Adipocyte (in vitro differentiated cells): ENCODE data around the gene KPNB1.
A peak's percentile ranks its signal among the peaks of the same experiment; 100 is the strongest.

Source experiments
- DNase-seq: peaks from one replicate; pipeline ENCODE4 v3.0.0-alpha.2; 2015; ENCODE audit warnings: low read depth
- H3K27me3 ChIP-seq: replicated peaks from 2 replicates; pipeline ENCODE4 v1.7.0; 2013; ENCODE audit warnings: mild to moderate bottlenecking, low read length, moderate library complexity; ENCODE audit not compliant: control insufficient read depth, insufficient read depth
- H3K36me3 ChIP-seq: 2 replicates; pipeline ENCODE4 v1.7.0; 2013; ENCODE audit warnings: low read length, mild to moderate bottlenecking, moderate library complexity; ENCODE audit not compliant: control insufficient read depth, insufficient read depth, severe bottlenecking
- H3K4me1 ChIP-seq: 2 replicates; pipeline ENCODE4 v1.7.0; 2013; ENCODE audit warnings: mild to moderate bottlenecking, low read length, moderate library complexity; ENCODE audit not compliant: control insufficient read depth, insufficient read depth
- H3K4me3 ChIP-seq: 2 replicates; pipeline ENCODE4 v1.7.0; 2013; ENCODE audit warnings: mild to moderate bottlenecking, low read length, moderate library complexity
- H3K9ac ChIP-seq: 2 replicates; pipeline ENCODE4 v1.7.0; 2013; ENCODE audit warnings: mild to moderate bottlenecking, low read length, moderate library complexity
- H3K9me3 ChIP-seq: 2 replicates; pipeline ENCODE4 v1.7.0; 2013; ENCODE audit warnings: mild to moderate bottlenecking, low read length, moderate library complexity; ENCODE audit not compliant: control insufficient read depth

KPNB1 gene

GRCh38 chr17:47728214-47728877 lies 78.6 kb downstream of the KPNB1 start:
- Histone ChIP-seq H3K4me1 (no peaks in the 10 kb centered on the region), H3K4me3 (no peak overlapping the region), H3K9ac (no peak overlapping the region), H3K36me3 (no peaks in the 10 kb centered on the region), H3K9me3 (no peaks in the 10 kb centered on the region), H3K27me3 (peaks cover 69% of the 10 kb centered on the region)
- DNase-seq = no peak

GRCh38 chr17:47729476-47729875 lies 79.8 kb downstream of the KPNB1 start:
- Histone ChIP-seq H3K4me3 (no peak overlapping the region), H3K9me3 (no peaks in the 10 kb centered on the region), H3K27me3 (peaks cover 70% of the 10 kb centered on the region), H3K9ac (no peak overlapping the region), H3K36me3 (no peaks in the 10 kb centered on the region), H3K4me1 (no peaks in the 10 kb centered on the region)
- no peak for DNase-seq

GRCh38 chr17:47730681-47731080 lies 81.0 kb downstream of the KPNB1 start:
- Histone ChIP-seq H3K4me3 (no peak overlapping the region), H3K9ac (no peak overlapping the region), H3K27me3 (peaks cover 72% of the 10 kb centered on the region), H3K4me1 (no peaks in the 10 kb centered on the region), H3K36me3 (no peaks in the 10 kb centered on the region), H3K9me3 (no peaks in the 10 kb centered on the region)
- DNase-seq = no peak

- Histone ChIP-seq H3K9ac (no peak overlapping the region), H3K27me3 (peaks cover 69% of the 10 kb centered on the region)
- no peak for DNase-seq
Observed at GRCh38 chr17:47731396-47731795, 81.7 kb downstream of the KPNB1 start.

GRCh38 chr17:47732399-47733046 lies 82.8 kb downstream of the KPNB1 start:
- Histone ChIP-seq H3K4me1 (no peaks in the 10 kb centered on the region), H3K9ac (no peak overlapping the region), H3K36me3 (no peaks in the 10 kb centered on the region), H3K27me3 (peaks cover 68% of the 10 kb centered on the region), H3K4me3 (no peak overlapping the region), H3K9me3 (no peaks in the 10 kb centered on the region)
- DNase-seq = no peak

More at GRCh38 chr17:47731396-47731795, 81.7 kb downstream of the KPNB1 start:
- Histone ChIP-seq H3K36me3 (no peaks in the 10 kb centered on the region), H3K9me3 (no peaks in the 10 kb centered on the region), H3K4me3 (no peak overlapping the region), H3K4me1 (no peaks in the 10 kb centered on the region)

- Histone ChIP-seq H3K36me3 (no peaks in the 10 kb centered on the region), H3K4me3 (peak within 1 kb of the TSS; percentile 27), H3K27me3 (peaks cover 68% of the 10 kb centered on the region), H3K4me1 (no peaks in the 10 kb centered on the region), H3K9ac (no peak within 1 kb of the TSS), H3K9me3 (no peaks in the 10 kb centered on the region)
- DNase-seq = peak; percentile 56
Observed at GRCh38 chr17:47733047-47733673, 83.4 kb downstream of the KPNB1 start, which contains the start of gene TBX21. TSS of gene TBX21 (plus strand) at chr17:47733236. CDS start at chr17:47733455, 219 bp downstream.

GRCh38 chr17:47733674-47734410 lies 84.1 kb downstream of the KPNB1 start:
- Histone ChIP-seq H3K9ac (no peak overlapping the region), H3K4me3 (peak overlapping the region; percentile 27), H3K4me1 (no peaks in the 10 kb centered on the region), H3K9me3 (no peaks in the 10 kb centered on the region), H3K27me3 (peaks cover 68% of the 10 kb centered on the region), H3K36me3 (no peaks in the 10 kb centered on the region)
- peak; percentile 10 for DNase-seq

GRCh38 chr17:47735139-47735464 lies 85.4 kb downstream of the KPNB1 start:
- Histone ChIP-seq H3K9me3 (no peaks in the 10 kb centered on the region), H3K4me3 (no peak overlapping the region), H3K27me3 (peaks cover 60% of the 10 kb centered on the region), H3K4me1 (no peaks in the 10 kb centered on the region), H3K9ac (no peak overlapping the region), H3K36me3 (no peaks in the 10 kb centered on the region)
- DNase-seq = no peak
